ENCODE results near the gene SRCIN1. TPM values are rescaled to one million over a fixed set of nuclear protein-coding genes. Genes with fewer than 3 reads are reported as not detected.

Gene SRCIN1
- total RNA-seq, 1 experiment from 2014 or later, result not detected

DNA sequence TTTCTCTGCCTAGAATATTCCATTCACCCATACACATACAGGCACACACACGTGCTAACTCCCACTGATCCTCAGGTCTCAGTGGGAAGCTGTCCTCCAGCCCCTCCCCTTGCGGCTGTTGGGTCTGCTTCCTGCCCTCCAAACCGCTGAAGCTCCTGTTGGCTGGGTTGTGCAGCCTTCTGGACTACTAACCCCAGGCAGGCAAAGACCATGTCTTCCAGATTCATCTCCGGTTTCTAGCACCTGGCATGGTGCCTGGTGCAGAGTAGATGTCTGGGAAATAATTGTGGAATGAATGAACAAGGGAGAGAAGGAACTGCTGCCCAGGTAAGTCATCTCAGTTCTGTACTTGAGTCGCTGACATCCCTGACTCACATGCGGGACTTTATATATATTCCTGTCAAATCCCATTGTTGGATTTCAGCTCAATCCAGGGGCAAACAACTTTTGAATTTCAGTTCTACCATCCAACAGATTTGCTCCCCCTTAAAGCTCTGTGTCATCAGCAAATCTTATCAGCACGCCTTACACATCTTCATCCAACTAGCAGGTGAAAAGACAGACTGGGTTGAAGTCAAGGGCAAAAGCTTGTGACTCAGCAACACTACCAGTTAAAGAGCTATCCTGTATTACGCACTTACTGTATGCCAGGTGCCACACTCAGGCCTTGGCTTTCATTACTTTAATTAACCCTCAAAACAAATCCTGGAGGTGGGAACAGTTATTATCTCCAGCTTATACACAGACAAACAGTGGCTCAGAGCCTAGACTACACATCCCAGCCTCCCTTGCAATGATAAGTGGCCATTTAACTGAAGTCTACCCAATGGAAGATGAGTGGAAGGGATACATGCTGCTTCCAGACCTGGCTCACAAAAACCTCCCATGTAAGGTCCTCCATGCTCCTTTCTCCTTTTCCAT lies 51.1 kb downstream of the SRCIN1 start:
- H3K36me3 ChIP-seq, result no peaks in the 10 kb centered on the region
- H3K9me3 ChIP-seq (replicated peaks), result no peaks in the 10 kb centered on the region
- no peak overlapping the region for H3K4me3 ChIP-seq
- H3K4me1 ChIP-seq (replicated peaks), result peaks cover 21% of the 10 kb centered on the region
- no peak overlapping the region for H3K27ac ChIP-seq
- peaks cover 15% of the 10 kb centered on the region for H3K27me3 ChIP-seq (replicated peaks)
- no peak for DNase-seq (ENCODE audit: low read depth in 1 of 2, low spot score in 2 of 2)

DNA sequence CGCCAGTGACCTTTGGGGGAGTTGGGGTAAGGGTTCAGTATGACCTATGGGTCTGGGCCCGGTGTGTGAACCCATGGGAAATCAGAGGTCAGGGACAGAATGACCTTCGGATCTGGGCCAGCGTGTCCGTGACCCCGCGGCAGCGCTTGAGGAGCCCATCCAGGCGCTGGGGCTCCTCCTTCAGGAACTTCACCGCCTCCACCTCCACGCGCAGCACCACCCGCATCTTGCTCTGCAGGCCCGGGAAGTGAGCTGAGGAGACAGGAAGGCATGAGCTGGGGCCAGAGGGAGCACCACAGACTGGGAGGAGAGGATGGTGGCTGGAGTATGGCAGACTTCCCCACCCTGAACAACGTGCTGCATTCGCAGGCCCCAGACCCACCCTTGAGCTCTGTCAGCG lies 53.4 kb downstream of the SRCIN1 start:
- Histone ChIP-seq H3K9me3 (replicated peaks) (no peaks in the 10 kb centered on the region), H3K27me3 (replicated peaks) (no peaks in the 10 kb centered on the region; the same call in none of the 2 replicates), H3K27ac (no peak overlapping the region), H3K36me3 (no peaks in the 10 kb centered on the region), H3K4me3 (no peak overlapping the region), H3K4me1 (replicated peaks) (no peaks in the 10 kb centered on the region)
- no peak for DNase-seq (ENCODE audit: low read depth in 1 of 2, low spot score in 2 of 2)

DNA sequence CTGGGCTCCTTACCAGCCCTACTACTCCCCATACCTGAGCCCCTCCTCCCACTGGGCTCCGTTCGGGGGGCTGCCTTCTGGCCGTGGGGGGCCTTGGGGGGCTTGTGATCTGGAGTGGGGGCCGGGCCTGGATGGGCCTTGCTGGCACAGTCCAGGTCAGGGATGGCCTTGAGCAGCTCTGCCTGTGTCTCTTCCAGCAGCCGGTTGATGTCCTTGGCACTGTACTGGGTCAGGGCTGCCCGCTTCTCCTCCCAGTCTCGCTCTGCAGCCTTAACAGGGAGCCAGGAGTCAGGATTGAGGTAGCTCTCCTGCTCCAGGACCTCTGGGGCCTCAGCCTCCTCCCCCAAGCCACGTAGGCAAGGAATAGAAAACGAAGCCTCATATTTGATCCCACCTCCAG lies 54.6 kb downstream of the SRCIN1 start:
- DNase-seq (ENCODE audit: low read depth in 1 of 2, low spot score in 2 of 2), result no peak
- no peak overlapping the region for H3K27ac ChIP-seq
- no peak overlapping the region for H3K4me3 ChIP-seq
- H3K4me1 ChIP-seq (replicated peaks), result no peaks in the 10 kb centered on the region
- H3K27me3 ChIP-seq (replicated peaks), result no peaks in the 10 kb centered on the region; the same call in 1 of the 2 replicates
- no peaks in the 10 kb centered on the region for H3K36me3 ChIP-seq
- no peaks in the 10 kb centered on the region for H3K9me3 ChIP-seq (replicated peaks)

DNA sequence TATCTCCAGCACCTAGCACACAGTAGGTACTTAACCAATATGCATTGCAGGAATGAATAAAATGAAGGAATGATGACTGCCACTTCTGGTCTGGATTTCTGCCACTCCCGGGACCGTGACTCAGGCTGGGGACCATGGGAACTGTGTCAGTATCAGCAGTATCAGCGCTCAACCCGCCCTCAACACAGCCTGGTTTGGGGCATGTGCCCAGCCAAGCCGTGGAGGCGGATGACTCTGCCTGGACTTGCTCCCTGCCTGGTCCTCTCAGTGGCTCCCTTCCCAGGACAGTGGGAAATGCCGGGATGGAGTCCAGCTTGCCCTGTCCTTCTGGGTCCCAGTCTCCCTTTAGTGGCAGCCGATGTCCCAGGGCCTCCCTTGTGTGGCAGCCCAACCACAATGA lies 55.1 kb downstream of the SRCIN1 start:
- Histone ChIP-seq H3K4me3 (no peak overlapping the region), H3K27ac (no peak overlapping the region), H3K36me3 (no peaks in the 10 kb centered on the region), H3K9me3 (replicated peaks) (no peaks in the 10 kb centered on the region), H3K27me3 (replicated peaks) (no peaks in the 10 kb centered on the region; the same call in 1 of the 2 replicates), H3K4me1 (replicated peaks) (no peaks in the 10 kb centered on the region)
- DNase-seq (ENCODE audit: low read depth in 1 of 2, low spot score in 2 of 2), result peak in 1 of 2 experiments; percentile 57

DNA sequence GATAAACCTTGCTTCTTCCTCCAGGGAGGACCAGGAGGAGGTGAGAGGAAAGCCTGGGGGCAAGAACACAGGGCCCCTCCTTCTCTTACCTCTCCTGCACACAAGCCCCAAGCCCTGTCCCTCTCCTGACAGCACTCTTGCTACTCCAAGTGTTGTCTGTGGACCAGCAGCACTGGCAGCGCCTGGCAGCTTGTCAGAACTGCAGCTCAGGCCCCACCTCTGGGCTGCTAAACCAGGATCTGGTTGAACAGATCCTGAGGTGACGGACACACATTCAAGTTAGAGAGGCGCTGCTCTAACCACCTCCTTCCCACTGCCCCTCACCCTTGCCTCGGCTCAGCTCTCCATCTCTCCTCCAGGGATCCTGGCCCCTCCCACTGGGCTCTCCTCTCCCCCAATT lies 56.5 kb downstream of the SRCIN1 start:
- Histone ChIP-seq H3K36me3 (no peaks in the 10 kb centered on the region), H3K4me3 (no peak overlapping the region), H3K4me1 (replicated peaks) (no peaks in the 10 kb centered on the region), H3K27me3 (replicated peaks) (no peaks in the 10 kb centered on the region; the same call in 1 of the 2 replicates), H3K9me3 (replicated peaks) (no peaks in the 10 kb centered on the region), H3K27ac (no peak overlapping the region)
- no peak for DNase-seq (ENCODE audit: low read depth in 1 of 2, low spot score in 2 of 2)

DNA sequence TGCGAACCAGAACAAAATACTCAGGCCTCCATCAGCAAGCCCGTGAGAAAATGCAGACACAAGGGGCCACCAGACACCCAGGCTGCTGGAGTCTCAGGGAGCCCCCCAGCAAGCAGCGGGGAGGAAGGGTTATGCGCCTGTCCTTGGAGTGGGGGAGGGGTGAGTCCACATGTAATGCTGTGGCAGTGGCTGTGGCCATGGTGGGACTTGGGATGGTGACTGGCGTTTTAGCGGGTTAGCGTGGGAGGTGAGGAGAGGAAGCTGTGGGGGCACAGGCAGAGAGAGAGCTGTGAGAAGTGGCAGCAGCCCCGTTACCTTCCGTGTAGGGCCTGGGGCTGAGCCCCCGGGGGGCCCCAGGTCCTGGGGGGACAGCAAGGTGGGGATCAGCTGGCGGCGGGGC lies 58.3 kb downstream of the SRCIN1 start:
- no peak overlapping the region for H3K27ac ChIP-seq
- H3K27me3 ChIP-seq (replicated peaks), result no peaks in the 10 kb centered on the region
- H3K9me3 ChIP-seq (replicated peaks), result no peaks in the 10 kb centered on the region
- no peak overlapping the region for H3K4me3 ChIP-seq
- H3K4me1 ChIP-seq (replicated peaks), result no peaks in the 10 kb centered on the region
- no peak for DNase-seq (ENCODE audit: low read depth in 1 of 2, low spot score in 2 of 2)
- H3K36me3 ChIP-seq, result no peaks in the 10 kb centered on the region

DNA sequence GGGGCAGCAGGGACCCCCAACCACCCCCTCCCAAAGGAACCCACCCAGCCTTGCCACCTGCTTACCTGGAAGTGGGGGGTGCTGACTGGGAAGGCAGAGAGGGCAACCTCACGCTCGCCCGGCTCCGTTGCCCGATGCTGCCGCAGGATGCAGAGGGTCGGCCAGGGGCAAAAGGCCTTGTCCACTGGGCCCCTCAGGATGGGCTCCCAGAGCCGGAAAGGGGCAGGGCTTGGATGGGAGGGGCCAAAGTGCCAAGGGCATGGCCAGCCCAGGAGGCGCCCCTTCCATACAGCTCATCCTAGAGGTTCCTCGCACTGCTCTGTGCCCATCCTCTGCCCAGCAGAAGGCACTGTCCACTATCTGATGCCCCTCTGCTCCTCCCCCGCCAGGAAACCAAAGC lies 59.4 kb downstream of the SRCIN1 start:
- H3K4me3 ChIP-seq, result no peak overlapping the region
- no peaks in the 10 kb centered on the region for H3K9me3 ChIP-seq (replicated peaks)
- H3K4me1 ChIP-seq (replicated peaks), result no peaks in the 10 kb centered on the region
- no peaks in the 10 kb centered on the region for H3K27me3 ChIP-seq (replicated peaks)
- no peak overlapping the region for H3K27ac ChIP-seq
- H3K36me3 ChIP-seq, result no peaks in the 10 kb centered on the region
- no peak for DNase-seq (ENCODE audit: low read depth in 1 of 2, low spot score in 2 of 2)

DNA sequence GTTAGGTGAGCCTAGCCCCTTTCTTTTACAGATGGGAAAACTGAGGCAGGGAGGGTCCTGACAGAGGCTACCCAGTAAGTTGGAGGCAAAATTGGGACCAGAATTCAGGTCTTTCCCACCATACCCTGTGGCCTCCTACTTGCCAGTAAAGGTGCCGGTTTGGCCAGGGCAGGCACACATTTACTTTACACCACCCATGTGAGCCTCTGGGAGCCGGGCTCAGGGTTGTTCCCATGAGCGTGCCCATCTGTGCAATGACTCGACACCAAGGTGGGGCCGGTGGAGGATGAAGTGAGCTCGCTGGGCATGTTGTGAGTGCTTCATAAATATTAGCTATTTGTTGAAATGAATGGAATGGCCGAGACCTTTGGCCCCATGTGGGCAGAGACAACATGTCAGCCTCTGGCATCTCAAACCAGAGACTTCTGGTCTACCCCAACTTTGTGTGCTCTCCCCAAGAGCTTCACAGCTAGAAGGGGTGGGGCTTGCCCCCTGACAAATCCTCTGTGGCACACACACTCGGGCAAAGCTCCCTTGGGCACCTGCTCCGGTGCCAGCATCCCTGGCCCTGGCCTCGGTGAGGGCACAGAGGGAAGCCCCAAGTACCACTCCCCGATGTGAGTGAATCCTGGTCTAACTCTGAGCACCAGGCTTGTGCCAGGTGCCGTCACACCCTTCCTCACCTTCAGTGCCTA lies 60.1 kb downstream of the SRCIN1 start:
- H3K4me1 ChIP-seq (replicated peaks), result no peaks in the 10 kb centered on the region
- H3K27ac ChIP-seq, result no peak overlapping the region
- no peaks in the 10 kb centered on the region for H3K27me3 ChIP-seq (replicated peaks)
- no peak for DNase-seq (ENCODE audit: low read depth in 1 of 2, low spot score in 2 of 2)
- H3K9me3 ChIP-seq (replicated peaks), result no peaks in the 10 kb centered on the region
- no peaks in the 10 kb centered on the region for H3K36me3 ChIP-seq
- no peak overlapping the region for H3K4me3 ChIP-seq

DNA sequence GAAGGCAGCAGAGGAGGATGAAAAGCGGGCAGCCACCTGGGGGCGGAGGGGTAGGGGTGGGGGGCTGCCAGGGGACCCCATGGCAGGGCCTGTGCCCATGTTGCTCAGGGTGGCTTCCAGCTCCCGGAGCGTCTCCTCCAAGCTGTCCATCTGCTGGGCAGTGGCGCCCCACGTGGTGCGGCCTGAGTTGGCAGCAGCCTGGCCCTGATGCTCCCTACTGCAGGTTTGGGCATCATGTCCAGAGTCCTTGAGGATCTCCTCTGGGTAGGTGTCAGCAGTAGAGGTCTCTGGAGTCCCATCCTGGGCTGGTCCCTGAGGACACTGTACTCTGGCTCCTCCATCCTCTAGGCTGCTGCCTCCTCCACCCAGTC lies 60.9 kb downstream of the SRCIN1 start:
- Histone ChIP-seq H3K27me3 (replicated peaks) (no peaks in the 10 kb centered on the region), H3K27ac (no peak overlapping the region)
- no peak for DNase-seq (ENCODE audit: low read depth in 1 of 2, low spot score in 2 of 2)

DNA sequence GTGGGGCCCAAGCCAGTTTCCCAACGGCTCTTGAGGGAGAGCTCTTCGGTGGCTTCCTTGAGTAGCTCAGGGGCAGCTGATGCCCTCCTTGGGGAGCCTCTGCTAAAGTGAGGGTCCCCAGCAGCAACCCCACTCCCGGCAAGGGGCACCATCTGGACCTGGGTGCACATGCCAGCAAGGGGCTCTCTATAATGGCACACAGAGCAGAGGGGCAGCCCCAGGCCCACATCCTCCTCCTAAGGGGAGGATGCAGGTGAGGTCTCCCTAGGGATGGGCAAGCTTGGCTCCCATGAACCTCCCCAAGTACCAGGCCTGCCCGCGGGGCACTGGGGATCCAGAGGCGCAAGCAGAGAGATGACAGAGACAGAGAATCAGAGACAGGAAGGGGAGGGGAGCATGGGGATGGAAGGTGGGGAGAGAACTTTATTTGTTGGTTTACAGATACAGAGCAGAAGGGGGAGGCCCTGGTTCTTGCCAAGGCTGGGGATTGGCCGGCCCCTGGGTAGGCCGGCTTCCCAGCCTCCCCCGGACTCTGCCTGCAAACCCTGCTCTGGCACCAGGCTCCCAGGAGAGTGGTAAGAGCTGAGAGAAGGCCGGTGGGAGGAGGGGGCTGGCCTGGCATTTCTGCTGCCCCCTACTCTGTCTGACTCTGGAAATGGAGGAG lies 61.4 kb downstream of the SRCIN1 start:
- H3K27me3 ChIP-seq (replicated peaks), result no peaks in the 10 kb centered on the region
- H3K36me3 ChIP-seq, result no peaks in the 10 kb centered on the region
- H3K27ac ChIP-seq, result no peak overlapping the region
- DNase-seq (ENCODE audit: low read depth in 1 of 2, low spot score in 2 of 2), result no peak
- H3K9me3 ChIP-seq (replicated peaks), result no peaks in the 10 kb centered on the region
- no peaks in the 10 kb centered on the region for H3K4me1 ChIP-seq (replicated peaks)
- H3K4me3 ChIP-seq, result no peak overlapping the region

More for the DNA sequence above, 60.9 kb downstream of the SRCIN1 start:
- no peaks in the 10 kb centered on the region for H3K9me3 ChIP-seq (replicated peaks)
- H3K4me1 ChIP-seq (replicated peaks), result no peaks in the 10 kb centered on the region
- H3K4me3 ChIP-seq, result no peak overlapping the region
- H3K36me3 ChIP-seq, result no peaks in the 10 kb centered on the region

DNA sequence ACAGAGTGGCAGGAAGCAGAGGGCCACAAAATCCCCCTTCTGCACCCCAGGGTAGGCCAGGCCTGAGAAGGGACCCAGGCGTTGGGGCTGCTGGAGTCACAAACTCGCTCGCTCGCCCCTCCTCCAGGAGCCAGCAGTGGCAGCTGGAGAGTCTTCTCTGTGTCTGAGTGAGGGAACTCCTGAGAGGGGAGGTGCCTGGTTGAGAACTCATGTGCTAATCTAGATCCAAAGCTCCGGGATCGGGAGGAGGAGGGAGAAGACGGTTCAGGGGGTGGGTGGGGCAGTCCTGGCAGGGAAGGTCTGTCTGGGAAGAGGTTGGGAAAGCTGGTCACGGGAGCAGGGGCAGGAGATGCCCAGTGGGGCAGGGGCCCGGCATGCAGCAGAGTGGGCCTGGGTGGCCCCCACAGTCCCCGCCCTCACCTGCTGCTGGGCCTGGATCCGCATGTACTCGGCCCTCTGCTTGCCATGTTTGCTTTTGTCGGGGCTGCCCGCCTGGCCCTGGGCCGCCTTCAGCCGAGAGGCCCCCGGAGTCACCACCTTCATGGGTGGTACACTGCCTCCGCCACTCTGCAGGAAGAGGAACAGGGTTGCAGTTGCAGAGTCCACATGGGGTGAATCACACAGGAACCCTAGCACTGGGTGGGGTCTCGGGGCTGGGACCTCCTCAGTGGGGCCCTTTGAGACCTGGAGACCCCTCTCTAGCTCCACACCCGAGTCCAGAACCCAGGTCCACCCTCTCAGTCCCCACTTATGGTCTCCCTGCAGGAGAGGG lies 62.2 kb downstream of the SRCIN1 start:
- H3K4me1 ChIP-seq (replicated peaks), result no peaks in the 10 kb centered on the region
- H3K4me3 ChIP-seq, result no peak overlapping the region
- DNase-seq (ENCODE audit: low read depth in 1 of 2, low spot score in 2 of 2), result no peak
- no peaks in the 10 kb centered on the region for H3K36me3 ChIP-seq
- H3K27me3 ChIP-seq (replicated peaks), result no peaks in the 10 kb centered on the region
- no peaks in the 10 kb centered on the region for H3K9me3 ChIP-seq (replicated peaks)
- no peak overlapping the region for H3K27ac ChIP-seq

DNA sequence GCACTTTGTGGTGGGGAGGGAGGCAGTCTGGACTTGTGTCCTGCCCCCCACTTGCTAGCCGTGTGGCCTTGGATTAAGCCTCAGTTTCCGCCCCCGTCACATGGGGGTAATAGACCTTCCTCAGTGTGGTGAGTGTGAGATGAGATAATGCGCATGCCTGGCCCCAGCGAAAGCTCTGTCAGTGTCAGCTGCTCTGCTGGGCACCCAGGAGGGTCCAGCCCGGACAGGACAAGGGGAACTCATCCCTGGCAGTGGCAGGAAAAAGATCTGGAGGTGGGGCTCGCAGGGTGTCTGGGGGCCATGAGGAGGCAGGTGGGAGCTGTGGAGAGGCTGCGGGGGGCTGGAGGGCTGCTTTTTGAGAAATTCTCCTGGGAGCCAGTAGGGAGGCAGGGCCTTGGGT lies 63.5 kb downstream of the SRCIN1 start:
- no peaks in the 10 kb centered on the region for H3K36me3 ChIP-seq
- H3K4me3 ChIP-seq, result no peak overlapping the region
- no peak for DNase-seq (ENCODE audit: low read depth in 1 of 2, low spot score in 2 of 2)
- no peak overlapping the region for H3K27ac ChIP-seq
- H3K27me3 ChIP-seq (replicated peaks), result no peaks in the 10 kb centered on the region
- H3K9me3 ChIP-seq (replicated peaks), result no peaks in the 10 kb centered on the region
- no peaks in the 10 kb centered on the region for H3K4me1 ChIP-seq (replicated peaks)

DNA sequence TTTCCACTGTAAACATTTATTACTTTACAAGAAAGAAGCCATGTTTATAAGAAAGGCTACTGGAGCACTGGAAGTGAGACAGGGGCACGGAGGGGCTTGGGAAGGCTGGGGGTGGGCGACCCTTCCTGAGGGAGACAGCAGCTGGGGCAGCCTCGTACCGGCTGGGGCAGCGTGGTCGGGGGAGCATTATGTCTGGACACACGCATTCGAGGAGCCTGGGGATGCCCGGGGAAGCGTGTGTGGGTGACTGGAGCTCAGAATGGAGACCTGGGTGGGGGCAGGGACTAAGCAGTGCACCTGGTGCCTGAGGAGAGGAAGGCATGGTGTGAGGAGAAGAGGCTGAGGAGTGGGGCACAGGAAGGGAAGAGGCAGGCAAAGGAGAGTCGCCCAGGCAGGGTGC lies 64.5 kb downstream of the SRCIN1 start:
- Histone ChIP-seq H3K4me3 (no peak overlapping the region), H3K36me3 (no peaks in the 10 kb centered on the region), H3K9me3 (replicated peaks) (no peaks in the 10 kb centered on the region), H3K27ac (no peak overlapping the region), H3K27me3 (replicated peaks) (no peaks in the 10 kb centered on the region), H3K4me1 (replicated peaks) (no peaks in the 10 kb centered on the region)
- DNase-seq (ENCODE audit: low read depth in 1 of 2, low spot score in 2 of 2), result no peak
